Activated CD4-positive, alpha-beta T cell treated with anti-CD3 and anti-CD28 coated beads, Interleukin-2, amount 50 U/mL, for 48 hours (primary cell): ENCODE data around the gene SFMBT2.
"Not testable (repeated sequence)": the region's sequence is repeated elsewhere in the genome, so short reads cannot be mapped to it uniquely, and the experiment has no call there.

Experiments
- DNase-seq, 2 experiments: peaks; one replicate each; pipeline ENCODE4 v3.0.0-alpha.2; 2020

Gene SFMBT2

DNA sequence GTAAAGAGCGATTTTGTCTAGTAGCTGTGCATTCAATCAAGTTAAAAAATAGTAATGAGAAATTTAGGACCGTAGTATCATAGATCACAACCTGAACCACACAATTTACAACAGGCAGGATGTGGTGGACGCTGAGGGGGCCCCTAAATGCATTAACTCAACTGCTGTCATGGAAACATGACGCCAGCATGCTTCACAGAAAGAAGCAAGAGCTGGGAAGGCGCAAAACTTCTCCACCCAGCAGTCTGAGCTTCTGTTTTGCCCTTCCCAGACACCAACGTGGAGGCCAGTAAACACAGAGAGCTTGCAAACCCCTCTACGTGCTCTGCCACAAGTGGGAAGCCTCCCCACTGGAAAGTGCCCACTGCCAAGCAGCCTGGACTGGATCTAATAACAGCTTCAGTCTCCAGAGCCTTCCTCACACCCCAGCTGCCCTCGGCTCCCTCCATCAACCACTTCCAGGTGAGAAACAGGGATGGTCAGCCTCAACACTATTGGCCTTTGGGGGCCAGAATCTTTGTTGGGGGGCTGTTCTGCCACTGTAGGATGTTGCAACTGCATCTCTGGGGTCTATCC lies 151.8 kb downstream of the SFMBT2 start:
- DNase-seq, result peak; percentile 56 to 65

GRCh38 chr10:7255517-7255916 lies 155.3 kb downstream of the SFMBT2 start:
- DNase-seq, result no peak

GRCh38 chr10:7251696-7252465 lies 159.0 kb downstream of the SFMBT2 start:
- DNase-seq, result no peak

GRCh38 chr10:7250236-7250635 lies 160.6 kb downstream of the SFMBT2 start:
- no peak for DNase-seq

DNA sequence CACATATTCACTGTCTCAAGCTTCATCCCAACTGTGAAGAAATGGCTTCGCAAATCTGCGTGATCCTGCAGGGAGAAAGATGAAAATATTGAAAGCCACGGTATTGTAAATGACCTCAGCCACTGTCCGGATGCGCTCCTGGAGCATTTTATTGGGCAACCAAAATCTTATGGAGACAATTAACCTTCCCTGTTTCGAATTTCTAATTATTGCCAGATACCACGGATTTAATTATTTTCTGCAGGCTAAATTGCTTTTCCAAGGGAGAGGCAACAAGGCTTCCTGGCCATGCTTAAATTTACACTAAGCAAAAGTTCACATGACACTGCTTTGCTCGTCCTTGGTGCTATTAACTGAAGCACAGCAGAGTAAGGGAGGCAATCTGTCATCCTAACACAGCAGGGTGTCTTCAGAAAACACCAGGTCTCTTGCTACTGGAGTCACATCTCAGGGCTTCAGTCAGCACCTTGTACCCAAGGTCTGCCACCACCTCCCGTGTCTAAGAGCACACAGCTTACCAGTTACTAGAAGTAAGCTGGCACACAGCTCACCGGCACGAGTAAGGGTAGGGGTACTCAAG lies 162.2 kb downstream of the SFMBT2 start:
- no peak for DNase-seq

GRCh38 chr10:7248148-7248547 lies 162.7 kb downstream of the SFMBT2 start:
- no peak for DNase-seq

DNA sequence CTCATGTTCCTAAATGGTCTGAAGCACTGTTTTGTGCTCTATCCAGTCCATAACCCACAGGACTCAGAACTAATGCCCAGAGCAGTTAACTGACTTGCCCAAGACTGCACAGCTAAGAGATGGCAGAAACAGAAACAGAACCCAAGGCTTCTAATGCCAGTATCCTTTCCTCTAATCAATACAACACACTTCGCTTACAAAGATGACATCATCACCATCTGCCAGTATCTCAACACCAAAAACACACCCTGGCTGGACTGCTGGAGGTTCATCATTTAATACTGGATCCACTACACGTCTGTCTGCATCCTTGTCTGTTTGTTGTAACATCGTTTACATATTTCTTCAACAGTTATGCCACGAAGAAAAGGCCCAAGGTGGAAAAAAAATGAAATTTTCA lies 165.3 kb downstream of the SFMBT2 start:
- no peak for DNase-seq

DNA sequence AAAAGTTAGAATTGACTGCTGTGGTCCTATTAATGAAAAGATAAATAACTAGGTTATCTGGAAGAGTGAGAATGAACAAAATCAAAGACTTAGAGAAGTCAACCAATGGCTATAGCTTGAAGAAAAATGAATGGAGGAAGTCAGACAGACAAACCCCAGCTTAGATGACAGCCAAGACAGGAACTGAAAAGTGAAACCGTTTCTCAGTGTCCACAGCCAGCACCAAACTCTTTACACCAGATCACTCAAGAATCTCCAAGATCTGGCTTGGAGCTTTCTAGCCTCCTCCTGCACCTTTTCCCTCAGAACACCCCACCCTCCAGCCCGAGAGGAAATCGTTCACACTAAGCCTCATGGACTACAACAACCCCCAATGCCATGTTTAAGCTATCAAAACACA lies 167.0 kb downstream of the SFMBT2 start:
- no peak for DNase-seq

DNA sequence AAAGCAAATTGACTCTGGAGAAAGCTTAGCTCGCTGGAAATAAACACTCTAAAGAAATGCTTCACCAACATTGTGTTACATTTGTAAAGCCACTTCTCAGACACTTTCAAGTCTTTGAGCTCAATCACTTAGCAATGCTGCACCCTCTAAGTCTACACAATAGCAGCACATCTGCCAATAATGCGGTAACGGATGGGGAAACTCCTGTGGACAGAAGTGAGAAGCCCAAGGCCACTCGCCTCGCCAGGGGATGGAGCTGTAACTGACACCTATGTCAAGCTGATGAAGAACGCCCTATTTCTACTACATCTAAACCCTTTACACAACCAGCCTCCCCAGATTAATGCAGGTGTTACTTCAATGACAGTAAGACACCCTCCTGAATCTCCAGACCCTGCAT lies 167.7 kb downstream of the SFMBT2 start:
- no peak for DNase-seq

GRCh38 chr10:7239312-7239985 lies 171.4 kb downstream of the SFMBT2 start:
- no peak for DNase-seq

DNA sequence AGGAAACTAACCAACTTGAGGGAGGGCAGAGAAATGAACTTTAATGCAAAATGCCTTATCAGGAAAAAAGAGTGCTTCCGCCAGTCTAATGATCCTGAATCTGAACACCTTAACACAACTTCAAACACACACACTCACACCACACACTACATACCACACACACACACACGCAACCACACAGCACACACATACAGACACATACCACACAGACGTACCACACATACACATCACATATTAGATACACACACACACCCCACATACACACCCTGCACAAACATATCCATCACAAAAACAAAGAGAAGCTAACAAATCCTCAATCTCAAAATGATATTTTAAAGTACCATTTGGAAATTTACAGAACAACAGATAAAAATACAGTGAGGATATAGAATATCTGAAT lies 175.5 kb downstream of the SFMBT2 start:
- no peak for DNase-seq

DNA sequence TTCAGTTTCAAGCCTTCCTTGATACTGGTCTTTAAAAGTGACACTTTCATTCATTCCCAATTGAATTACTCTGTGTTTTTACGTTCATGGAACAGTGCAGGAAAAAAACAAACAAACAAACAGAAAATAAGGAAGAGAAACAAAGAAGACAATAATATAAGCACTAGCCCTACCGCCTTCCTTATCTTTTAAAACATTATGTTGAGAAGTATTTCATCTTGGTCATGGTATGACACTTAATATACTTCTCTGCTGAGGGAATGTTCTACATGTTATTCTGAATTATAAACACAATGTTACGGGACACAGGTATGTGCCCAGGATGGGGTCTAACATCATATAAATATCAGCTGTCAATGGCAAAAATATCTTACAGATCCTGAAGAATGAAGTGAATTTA lies 176.7 kb downstream of the SFMBT2 start:
- DNase-seq, result no peak

- DNase-seq, result no peak
Observed at GRCh38 chr10:7233259-7233991, 177.4 kb downstream of the SFMBT2 start.

DNA sequence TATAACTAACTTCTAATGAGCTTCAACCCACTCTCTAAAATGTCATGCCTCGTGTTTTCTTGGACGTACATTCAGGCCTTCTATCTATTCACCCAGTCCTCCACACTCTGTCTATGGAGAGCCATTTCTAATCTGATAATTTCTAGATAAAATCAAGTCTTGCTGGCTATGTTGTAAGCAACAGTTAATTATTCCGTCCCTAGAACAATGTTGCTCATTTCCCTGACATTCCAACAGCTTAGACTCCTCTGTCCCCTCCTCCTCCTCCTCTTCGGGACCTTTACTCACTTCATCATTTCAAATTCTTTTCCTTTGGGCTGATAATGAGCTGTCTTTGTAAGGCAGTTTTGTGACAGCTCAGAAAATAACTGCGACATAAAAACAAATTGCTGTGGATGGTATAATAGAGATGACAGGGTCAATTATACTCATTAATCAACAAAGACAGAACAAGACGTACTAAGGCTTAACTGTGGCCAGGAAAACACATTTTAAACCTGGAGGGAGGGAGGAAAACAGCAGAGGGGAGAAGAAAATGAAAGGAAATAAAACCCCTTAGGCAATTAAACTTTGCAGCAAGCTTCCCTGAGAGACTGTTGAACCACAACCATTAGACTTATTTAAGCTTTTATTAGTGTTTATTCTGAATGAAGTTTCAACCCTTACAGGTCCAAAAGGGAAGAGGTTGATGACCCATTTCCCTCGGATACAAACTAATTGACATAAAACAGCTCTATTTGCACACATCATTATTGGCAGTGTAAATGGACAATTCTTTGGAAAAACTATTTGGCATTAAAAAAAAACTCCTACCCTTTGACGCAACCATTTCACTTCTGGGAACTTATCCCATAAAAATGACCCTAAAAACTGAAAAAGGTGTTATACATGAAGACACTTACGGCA lies 179.1 kb downstream of the SFMBT2 start:
- DNase-seq, result no peak

- DNase-seq, result no peak
Observed at GRCh38 chr10:7230951-7231350, 179.9 kb downstream of the SFMBT2 start.

GRCh38 chr10:7230036-7230435 lies 180.8 kb downstream of the SFMBT2 start:
- no peak for DNase-seq

- no peak for DNase-seq
Observed at GRCh38 chr10:7225133-7225532, 185.7 kb downstream of the SFMBT2 start.

GRCh38 chr10:7218968-7219367 lies 191.9 kb downstream of the SFMBT2 start:
- no peak for DNase-seq

DNA sequence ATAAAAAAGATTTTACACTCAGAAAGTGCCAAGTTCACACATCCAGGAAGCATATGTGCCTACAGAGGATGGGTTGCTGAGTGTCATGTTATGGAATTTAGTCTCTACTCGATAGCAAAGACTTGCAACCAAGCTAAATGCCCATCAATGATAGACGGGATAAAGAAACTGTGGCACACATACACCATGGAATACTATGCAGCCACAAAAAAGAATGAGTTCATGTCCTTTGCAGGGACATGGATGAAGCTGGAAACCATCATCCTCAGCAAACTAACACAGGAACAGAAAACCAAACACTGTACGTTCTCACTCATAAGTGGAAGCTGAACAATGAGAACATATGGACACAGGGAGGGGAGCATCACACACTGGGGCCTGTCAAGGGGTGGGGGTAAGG lies 198.1 kb downstream of the SFMBT2 start:
- not testable (repeated sequence) for DNase-seq

- DNase-seq, result no peak
Observed at GRCh38 chr10:7211857-7212577, 198.8 kb downstream of the SFMBT2 start.

DNA sequence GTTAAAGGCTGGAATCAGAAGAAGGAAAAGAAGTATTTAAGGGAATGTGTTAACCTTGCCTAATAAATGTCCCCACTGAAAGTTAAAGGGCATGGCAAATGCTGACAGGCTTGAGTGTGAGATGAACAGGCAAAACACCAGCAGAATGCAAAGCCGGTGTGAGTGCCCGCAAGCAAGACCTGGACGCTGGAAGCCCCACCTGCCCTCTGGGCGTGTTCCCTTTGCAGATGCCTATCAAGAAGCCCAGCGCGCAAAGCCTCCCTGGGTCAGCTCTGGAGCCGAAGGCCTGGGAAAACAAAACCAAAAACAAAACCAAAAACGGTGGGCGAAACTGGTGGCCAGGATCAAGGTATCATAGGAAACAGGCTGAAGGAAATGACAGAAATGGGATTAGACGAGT lies 200.3 kb downstream of the SFMBT2 start:
- DNase-seq, result no peak
